HG02571 (cell line): ENCODE results near the gene HDAC4.
"Not testable (repeated sequence)": the region's sequence is repeated elsewhere in the genome, so short reads cannot be mapped to it uniquely, and the experiment has no call there.

Experiments used
- ATAC-seq: cut with Tn5 transposase; IDR thresholded peaks from one replicate; pipeline ENCODE4 v1.9.1; 2021; ENCODE audit warnings: mild to moderate bottlenecking, moderate library complexity; ENCODE audit not compliant: unreplicated experiment

Gene HDAC4

DNA sequence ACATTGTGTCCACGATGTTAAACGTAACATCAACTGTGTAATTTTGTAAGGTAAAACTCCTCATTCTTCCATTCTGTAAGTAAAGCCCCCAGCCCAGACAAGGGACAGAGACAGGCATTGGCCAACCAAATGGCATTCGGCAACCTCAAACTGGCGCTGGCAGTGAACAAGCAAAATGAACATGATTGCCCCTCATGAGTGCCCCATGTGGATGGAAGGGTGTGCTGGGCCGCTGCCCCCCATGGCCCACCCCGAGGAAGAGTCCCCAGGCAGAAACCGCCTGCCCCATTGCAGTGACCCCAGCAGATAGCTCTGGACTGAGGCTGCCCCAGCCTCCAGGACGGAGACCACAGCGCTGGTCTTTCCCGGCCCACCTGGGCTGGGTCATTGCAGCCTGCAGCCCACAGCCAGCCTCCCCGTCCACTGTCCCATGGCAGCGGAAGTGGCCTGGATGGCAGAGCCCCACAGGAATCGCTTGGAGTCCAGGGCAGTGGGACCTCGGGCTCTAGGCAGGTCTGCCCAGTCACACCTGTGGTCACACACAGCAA lies 220.2 kb downstream of the HDAC4 start:
- no peak for ATAC-seq

- no peak for ATAC-seq
Observed at GRCh38 chr2:239179851-239180371, 220.9 kb downstream of the HDAC4 start.

DNA sequence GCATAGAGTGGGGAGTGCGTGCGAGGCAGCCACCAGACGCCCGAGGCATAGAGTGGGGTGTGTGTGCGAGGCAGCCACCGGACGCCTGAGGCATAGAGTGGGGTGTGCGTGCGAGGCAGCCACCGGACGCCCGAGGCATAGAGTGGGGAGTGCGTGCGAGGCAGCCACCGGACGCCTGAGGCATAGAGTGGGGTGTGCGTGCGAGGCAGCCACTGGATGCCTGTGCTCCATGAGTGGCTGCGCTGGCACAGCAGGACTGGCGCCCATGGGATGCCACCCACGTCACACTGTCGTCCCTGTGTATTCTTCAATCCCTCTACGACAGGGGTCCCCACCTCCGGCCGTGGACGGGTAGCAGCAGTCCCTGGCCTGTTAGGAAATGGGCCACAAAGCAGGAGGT lies 221.9 kb downstream of the HDAC4 start:
- no peak for ATAC-seq

GRCh38 chr2:239178484-239178883 lies 222.3 kb downstream of the HDAC4 start:
- ATAC-seq, result no peak

- ATAC-seq, result no peak
Observed at GRCh38 chr2:239177908-239178307, 222.9 kb downstream of the HDAC4 start.

GRCh38 chr2:239177325-239177724 lies 223.5 kb downstream of the HDAC4 start:
- no peak for ATAC-seq

DNA sequence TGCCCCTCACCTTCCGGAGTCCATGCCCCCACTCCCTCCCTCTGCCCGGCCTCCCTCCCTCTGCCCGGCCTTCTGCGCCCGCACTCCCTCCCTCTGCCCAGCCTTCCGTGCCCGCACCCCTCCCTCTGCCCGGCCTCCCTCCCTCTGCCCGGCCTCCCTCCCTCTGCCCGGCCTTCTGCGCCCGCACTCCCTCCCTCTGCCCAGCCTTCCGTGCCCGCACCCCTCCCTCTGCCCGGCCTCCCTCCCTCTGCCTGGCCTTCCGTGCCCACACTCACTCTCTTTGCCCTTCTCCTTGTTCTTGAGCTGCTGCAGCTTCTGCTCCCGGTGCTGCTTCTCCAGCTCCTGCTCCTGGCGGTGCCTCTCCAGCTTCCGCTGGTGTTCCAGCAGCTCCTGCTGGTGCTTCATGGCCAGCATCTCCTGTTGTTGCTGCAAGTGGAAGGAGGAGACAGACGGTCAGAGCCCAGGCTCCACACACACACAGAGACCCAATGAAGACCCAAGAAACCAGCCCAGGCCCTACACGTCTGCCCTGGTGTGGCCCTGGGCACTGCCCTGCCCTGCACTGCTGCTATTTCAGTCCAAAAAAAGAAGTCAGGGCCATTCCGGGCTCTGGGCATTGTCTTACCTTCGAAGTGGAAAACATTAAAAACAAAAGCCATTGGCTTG lies 224.5 kb downstream of the HDAC4 start:
- not testable (repeated sequence) for ATAC-seq

GRCh38 chr2:239175181-239175580 lies 225.6 kb downstream of the HDAC4 start:
- no peak for ATAC-seq

DNA sequence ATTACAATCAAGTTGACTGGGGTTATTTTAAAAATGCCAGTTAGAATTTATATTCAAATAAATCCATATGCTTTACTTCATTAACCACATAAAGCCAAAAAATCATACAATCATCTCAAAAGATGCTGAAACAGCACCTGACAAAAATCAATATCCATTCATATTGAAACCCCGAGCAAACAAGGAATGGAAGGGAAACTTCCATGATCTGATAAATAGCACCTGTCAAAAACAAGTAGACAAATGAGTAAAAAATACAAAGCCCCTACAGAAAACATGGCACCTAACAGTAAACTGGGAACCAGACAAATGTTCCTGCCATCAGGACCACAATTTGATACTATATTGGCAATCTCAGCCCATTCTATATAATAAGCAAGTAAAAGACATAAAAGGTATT lies 227.5 kb downstream of the HDAC4 start:
- ATAC-seq, result no peak

GRCh38 chr2:239171643-239172042 lies 229.2 kb downstream of the HDAC4 start:
- no peak for ATAC-seq

DNA sequence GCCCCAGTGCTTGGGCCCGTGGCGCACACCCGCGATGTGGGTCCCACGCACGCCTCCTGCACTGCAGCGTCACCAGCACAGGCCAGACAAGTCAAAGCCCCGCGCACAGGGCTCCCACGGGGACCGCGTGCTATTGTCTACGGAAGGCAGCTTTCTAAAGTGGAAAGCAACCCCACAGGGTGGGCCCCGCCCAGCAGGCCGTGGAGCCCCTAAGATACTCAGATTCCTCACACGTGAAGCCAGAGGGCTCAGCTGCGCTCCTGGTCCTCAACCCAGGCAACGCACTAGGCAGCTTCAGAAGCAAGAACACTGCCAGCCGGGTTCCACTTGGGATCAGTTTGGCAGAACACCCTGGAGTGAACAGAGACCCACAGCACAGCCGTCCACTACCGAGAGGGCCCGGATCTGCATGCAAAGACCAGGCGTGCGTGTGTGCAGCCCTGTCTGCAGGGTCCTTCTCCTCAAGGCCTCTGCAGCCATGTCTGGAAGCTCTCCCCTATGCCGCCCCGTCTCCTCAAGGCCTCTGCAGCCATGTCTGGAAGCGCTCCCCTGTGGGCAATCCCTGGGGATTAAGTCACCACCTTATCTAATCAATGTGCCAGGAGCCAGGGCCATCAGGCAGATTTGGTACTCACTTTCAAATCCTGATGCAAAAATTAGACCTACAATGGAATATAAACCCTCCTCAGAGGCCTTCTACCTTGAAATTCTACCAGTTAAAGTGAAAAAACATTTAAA lies 231.3 kb downstream of the HDAC4 start:
- ATAC-seq, result no peak

- ATAC-seq, result no peak
Observed at GRCh38 chr2:239168575-239168974, 232.2 kb downstream of the HDAC4 start.

DNA sequence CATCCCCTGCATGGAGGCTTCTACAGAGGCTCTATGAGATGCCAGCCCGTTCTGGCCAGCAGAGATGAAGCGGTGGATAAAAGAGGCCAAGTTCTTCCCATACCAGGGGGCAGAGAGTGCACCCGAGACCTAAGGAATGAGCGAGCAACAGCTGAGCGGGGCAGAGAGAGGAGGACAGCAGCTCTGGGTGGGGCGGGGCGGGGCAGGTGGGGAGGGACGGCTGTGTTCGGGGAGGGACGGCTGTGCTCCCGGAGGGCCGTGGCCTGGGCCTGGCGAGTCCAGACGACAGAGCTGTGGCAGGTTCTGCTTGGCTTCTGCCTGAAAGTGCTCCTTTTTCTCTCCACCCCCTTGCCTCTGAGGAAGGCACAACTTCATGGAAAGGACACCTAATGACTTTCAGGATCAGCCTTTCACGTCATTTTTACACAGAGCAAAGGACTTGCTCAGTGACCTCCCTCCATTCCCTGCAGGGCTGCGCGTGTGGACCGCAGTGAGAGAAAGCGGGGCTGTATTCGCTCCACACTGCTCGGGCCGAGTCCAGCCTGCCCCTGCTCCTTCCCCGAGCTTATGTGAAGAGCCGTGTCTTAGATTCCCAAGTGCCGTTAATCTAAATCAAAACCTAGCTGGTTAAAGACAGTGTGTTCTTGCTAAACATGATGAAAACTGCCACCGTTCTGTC lies 232.9 kb downstream of the HDAC4 start:
- ATAC-seq, result no peak

GRCh38 chr2:239167011-239167673 lies 233.7 kb downstream of the HDAC4 start:
- ATAC-seq, result no peak

DNA sequence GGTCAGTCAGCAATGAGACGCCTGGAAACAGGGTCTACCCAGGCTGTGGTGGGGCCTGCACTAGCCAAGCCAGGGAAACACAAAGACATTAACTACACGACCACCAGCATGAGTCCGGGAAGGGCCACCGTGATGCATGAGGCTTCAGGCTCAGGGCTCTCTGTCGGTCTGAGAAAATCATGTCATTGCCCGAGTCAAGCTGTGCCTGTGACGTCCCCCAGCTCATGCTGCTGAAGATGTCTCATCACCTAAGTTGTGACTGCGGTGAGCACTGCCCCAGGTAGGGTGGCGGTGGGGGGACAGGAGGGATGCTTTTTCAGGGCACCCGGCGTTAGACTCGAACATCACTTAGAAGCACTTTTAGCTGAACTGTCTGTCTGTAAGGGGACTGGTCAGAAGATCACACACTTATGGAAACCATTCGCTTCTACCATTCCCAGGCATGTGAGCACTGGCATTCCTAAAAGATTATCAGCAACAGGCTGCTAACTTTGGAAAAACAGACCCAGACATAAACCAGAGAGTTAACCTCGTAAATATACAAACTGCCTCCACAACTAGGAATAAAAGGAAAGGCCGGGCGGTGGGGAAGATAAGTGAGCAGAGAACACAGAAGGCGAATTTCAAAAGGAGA lies 234.5 kb downstream of the HDAC4 start:
- ATAC-seq, result no peak

DNA sequence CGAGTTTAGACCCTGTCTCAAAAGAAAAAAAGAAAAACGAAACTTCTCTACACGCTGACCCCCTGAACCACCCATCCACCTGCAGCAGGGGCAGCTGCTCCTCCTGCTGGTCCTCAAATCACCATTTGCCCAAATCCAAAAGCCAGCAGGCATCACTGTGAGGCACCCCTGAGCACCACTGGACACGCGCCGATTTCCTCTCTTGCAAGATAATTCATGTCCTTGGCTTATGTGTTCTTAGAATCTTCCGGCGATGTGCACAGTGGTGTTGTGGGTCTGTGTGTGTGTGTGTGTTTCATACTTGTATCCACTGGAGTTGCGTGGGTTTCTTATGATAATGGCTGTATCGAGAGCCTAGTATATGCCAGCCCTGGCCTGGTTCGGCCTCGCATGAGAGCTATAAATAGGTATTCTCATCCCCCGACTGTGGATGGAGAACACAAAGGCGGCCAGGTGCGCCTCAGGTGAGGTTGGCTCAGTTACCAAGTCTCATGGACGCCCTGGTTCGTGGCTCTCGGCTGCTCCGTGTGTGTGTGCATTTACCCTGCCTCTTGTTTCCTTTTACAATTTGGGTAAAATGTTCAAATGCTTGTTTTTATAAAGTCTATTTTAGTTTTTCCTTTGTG lies 235.5 kb downstream of the HDAC4 start:
- ATAC-seq, result no peak

GRCh38 chr2:239164335-239164871 lies 236.4 kb downstream of the HDAC4 start:
- no peak for ATAC-seq

DNA sequence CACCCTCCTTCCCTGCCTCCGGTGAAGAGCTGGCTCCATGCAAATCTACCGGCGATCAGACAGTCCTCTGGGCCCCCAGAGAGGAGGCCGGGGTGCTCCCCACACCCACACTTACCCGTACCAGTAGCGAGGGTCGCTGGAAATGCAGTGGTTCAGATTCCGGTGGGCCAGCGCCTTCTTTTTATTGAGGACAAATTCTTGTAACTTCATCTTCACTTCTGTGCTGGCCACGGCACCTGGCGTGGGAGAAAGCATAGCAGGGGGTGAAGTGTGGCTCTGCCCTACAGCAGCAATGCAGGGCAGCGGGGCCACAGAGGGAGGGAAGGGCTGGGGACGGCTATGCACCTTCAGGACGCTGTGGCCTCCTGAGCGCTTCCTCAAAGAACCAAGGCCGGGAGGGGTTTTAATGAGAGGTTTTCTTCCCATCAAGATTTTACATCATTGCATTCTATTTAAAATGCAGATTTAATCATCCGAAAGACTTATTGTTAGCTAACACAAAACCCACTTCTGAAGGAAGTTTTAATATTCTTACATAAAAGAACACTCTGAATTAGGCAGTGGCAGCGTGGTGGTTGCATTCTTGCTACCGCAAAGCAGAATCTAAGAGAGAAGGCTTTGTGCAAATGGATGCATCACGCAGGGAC lies 237.0 kb downstream of the HDAC4 start:
- ATAC-seq, result no peak

GRCh38 chr2:239162976-239163687 lies 237.7 kb downstream of the HDAC4 start:
- ATAC-seq, result no peak
